Panc1 (cell line): Measurements from ENCODE around the gene ATXN1L. TPM values are rescaled to one million over a fixed set of nuclear protein-coding genes. Genes with fewer than 3 reads are reported as not detected.
"Not testable (repeated sequence)": the region's sequence is repeated elsewhere in the genome, so short reads cannot be mapped to it uniquely, and the experiment has no call there.

ENCODE experiments used
- ATAC-seq: fragments of 200-7000 bp; cut with Tn5 transposase; 2 replicates; pipeline ENCODE4 v1.9.1; 2020; ENCODE audit warnings: mild to moderate bottlenecking, moderate library complexity
- BruUV-seq: library from RNA; stranded (reverse); fragments of 400-500 nt; replicated peaks from 2 replicates; lab custom pipeline; 2021; lab: Mats Ljungman, UMichigan
- CTCF ChIA-PET: fragments of 300-600 bp; sonication (Branson Sonifier 250); formaldehyde crosslinking; loops from one replicate; lab custom pipeline; 2022; ENCODE audit warnings: antibody characterized with exemption; lab: Charles Lee
- POLR2A ChIA-PET: fragments of 300-600 bp; sonication (Branson Sonifier 250); formaldehyde crosslinking; loops from one replicate; lab custom pipeline; 2022; ENCODE audit warnings: antibody characterized with exemption; lab: Charles Lee
- DNase-seq: peaks from one replicate; pipeline ENCODE4 v3.0.0-alpha.2; 2010; ENCODE audit warnings: low read depth, low spot score
- H3K27ac ChIP-seq: 2 replicates; pipeline ENCODE4 v1.5.1; 2011; ENCODE audit warnings: mild to moderate bottlenecking, low read length, inconsistent platforms
- H3K27me3 ChIP-seq: fragments of 200-500 bp; sonication (Bioruptor generic); 2 replicates; pipeline ENCODE4 v1.6.0; 2014; ENCODE audit warnings: low read length, inconsistent platforms; ENCODE audit not compliant: control insufficient read depth, insufficient read depth
- H3K36me3 ChIP-seq: fragments of 200-500 bp; sonication (Bioruptor generic); 2 replicates; pipeline ENCODE4 v1.5.1; 2014; ENCODE audit warnings: inconsistent platforms, mild to moderate bottlenecking, low read length, moderate library complexity; ENCODE audit not compliant: control insufficient read depth, insufficient read depth
- H3K4me1 ChIP-seq: 2 replicates; pipeline ENCODE4 v1.5.1; 2011; ENCODE audit warnings: inconsistent platforms, mild to moderate bottlenecking, low read length, moderate library complexity; ENCODE audit not compliant: control insufficient read depth, insufficient read depth
- H3K4me3 ChIP-seq, 2 experiments: 2 replicates each; pipeline ENCODE4 v1.5.1; 2011 to 2012; ENCODE audit warnings: low read depth in 2 of 2, low read length in 2 of 2, mild to moderate bottlenecking in 2 of 2, inconsistent platforms in 1 of 2, moderate library complexity in 1 of 2
- H3K9me3 ChIP-seq: fragments of 200-500 bp; sonication (Bioruptor generic); 2 replicates; pipeline ENCODE4 v1.5.1; 2014; ENCODE audit warnings: low read depth, mild to moderate bottlenecking, inconsistent platforms, low read length, moderate library complexity; ENCODE audit not compliant: control insufficient read depth, insufficient read depth
- CTCF ChIP-seq: fragments of 450-650 bp; IDR thresholded peaks from 2 replicates; pipeline ENCODE4 v1.5.1; 2017; ENCODE audit warnings: mild to moderate bottlenecking
- POLR2AphosphoS5 ChIP-seq: IDR thresholded peaks from 2 replicates; pipeline ENCODE4 v1.6.1; 2012; ENCODE audit warnings: mild to moderate bottlenecking, low read depth, low read length, moderate library complexity
- REST ChIP-seq, 2 experiments: IDR thresholded peaks; 2 replicates each; pipeline ENCODE4 v1.6.1; 2011 to 2012; ENCODE audit warnings: low read depth in 2 of 2, control low read depth in 1 of 2, low read length in 1 of 2, mild to moderate bottlenecking in 1 of 2, moderate library complexity in 1 of 2; ENCODE audit not compliant: insufficient read depth in 1 of 2
- SIN3A ChIP-seq: IDR thresholded peaks from 2 replicates; pipeline ENCODE4 v1.6.1; 2012; ENCODE audit warnings: low read depth, mild to moderate bottlenecking, low read length, moderate library complexity, borderline replicate concordance; ENCODE audit not compliant: insufficient read depth
- TCF7L2 ChIP-seq: IDR thresholded peaks from 2 replicates; pipeline ENCODE4 v1.6.1; 2011; ENCODE audit warnings: mild to moderate bottlenecking, low read depth, low read length, inconsistent platforms
- in situ Hi-C: cut with HindIII; loops from 2 replicates; pipeline ENCODE4 v1.10.0; 2016; ENCODE audit warnings: low sequenced_read_pairs, low pct_unique_long_range_greater_than_20kb
- intact Hi-C: fragments of 100-400 bp; cut with micrococcal nuclease; formaldehyde crosslinking; loops from one replicate; pipeline ENCODE4 v1.10.0; 2022; ENCODE audit not compliant: unreplicated experiment
- total RNA-seq: library from RNA; stranded (reverse); gene quantifications from one replicate; pipeline ENCODE4 v1.2.1, GENCODE V29; 2021; ENCODE audit not compliant: unreplicated experiment

ATXN1L gene
- total RNA-seq, 1 experiment from 2014 or later, result 17.3 TPM

GRCh38 chr16:71863995-71864394 is 18.2 kb downstream of the ATXN1L start:
- BruUV-seq, result no TSS peak
- Histone ChIP-seq H3K27ac (no peak overlapping the region), H3K27me3 (no peaks in the 10 kb centered on the region), H3K9me3 (no peaks in the 10 kb centered on the region), H3K4me1 (no peaks in the 10 kb centered on the region), H3K4me3 (no peak overlapping the region), H3K36me3 (no peaks in the 10 kb centered on the region)
- TF ChIP-seq SIN3A (no peak), TCF7L2 (no peak), CTCF (no peak), POLR2AphosphoS5 (no peak), REST (IDR thresholded peaks at IDR 0.05; ENCODE audit: insufficient read depth in 1 of 2, low read depth in 2 of 2, low read length in 1 of 2) (no peak)
- CTCF ChIA-PET, result interaction anchor here (0.6 kb wide), 1 partner anchor 18 kb away, joined by 10 read pairs; no protein-coding TSS in a partner anchor
- ATAC-seq (no peak), DNase-seq (no peak)
- intact Hi-C loops (no loop called here), in situ Hi-C loops (no loop called here)
- POLR2A ChIA-PET, result no interaction called here

- Histone ChIP-seq H3K27me3 (no peaks in the 10 kb centered on the region), H3K9me3 (no peaks in the 10 kb centered on the region), H3K27ac (no peak overlapping the region), H3K36me3 (no peaks in the 10 kb centered on the region), H3K4me1 (no peaks in the 10 kb centered on the region), H3K4me3 (no peak overlapping the region)
- intact Hi-C loops (no loop called here), in situ Hi-C loops (no loop called here)
- ATAC-seq (no peak), DNase-seq (no peak)
- no TSS peak for BruUV-seq
- POLR2A ChIA-PET, result no interaction called here
- CTCF ChIA-PET, result no interaction called here
- TF ChIP-seq SIN3A (no peak), POLR2AphosphoS5 (no peak), REST (IDR thresholded peaks at IDR 0.05; ENCODE audit: insufficient read depth in 1 of 2, low read depth in 2 of 2, low read length in 1 of 2) (no peak), TCF7L2 (no peak), CTCF (no peak)
Measured at GRCh38 chr16:71865173-71865863, 19.5 kb downstream of the ATXN1L start.

GRCh38 chr16:71867175-71867574 is 21.4 kb downstream of the ATXN1L start:
- CTCF ChIA-PET, intact Hi-C loops, in situ Hi-C loops, H3K27ac ChIP-seq, H3K36me3 ChIP-seq, BruUV-seq, POLR2A ChIA-PET, H3K4me1 ChIP-seq, H3K4me3 ChIP-seq, H3K9me3 ChIP-seq, H3K27me3 ChIP-seq, DNase-seq, ATAC-seq: not testable (repeated sequence)
